K562 (cell line): ENCODE results near the gene OR11A1. TPM values are rescaled to one million over a fixed set of nuclear protein-coding genes. Genes with fewer than 3 reads are reported as not detected.

Experiments used
- C11orf30 ChIP-seq: fragments of 450-650 bp; IDR thresholded peaks from 2 replicates; pipeline ENCODE4 v1.6.1; 2016; ENCODE audit warnings: low read depth, mild to moderate bottlenecking
- HDAC3 ChIP-seq: fragments of 450-650 bp; IDR thresholded peaks from 2 replicates; pipeline ENCODE4 v1.6.1; 2018; ENCODE audit warnings: borderline replicate concordance, mild to moderate bottlenecking, moderate library complexity; ENCODE audit not compliant: partially characterized antibody
- HLTF ChIP-seq: fragments of 450-650 bp; IDR thresholded peaks from 2 replicates; pipeline ENCODE4 v1.6.1; 2016
- MXI1 ChIP-seq: IDR thresholded peaks from 2 replicates; pipeline ENCODE4 v1.6.1; 2011; ENCODE audit warnings: low read depth, mild to moderate bottlenecking, improper control_type of control experiment, low read length
- SRSF1 ChIP-seq: fragments of 200-400 bp; formaldehyde crosslinking; IDR thresholded peaks from 2 replicates; pipeline ENCODE4 v1.6.1; 2017; ENCODE audit warnings: mild to moderate bottlenecking, low read depth, low read length, moderate library complexity
- polyA plus RNA-seq, 8 experiments: library from polyadenylated mRNA; depleted of rRNA in 4 of 8; stranded (reverse) in 5 of 8; unstranded in 3 of 8; fragments of >200 nt; fragmentation: Nextera tagmentation in 2 of 8; fragmentation: Illumina TruSeq in 1 of 8; extraction: Ambion mirVana in 2 of 8; extraction: Trizol in 1 of 8; gene quantifications; 2 replicates each; pipeline versions ENCODE4 v1.2.1 to v1.2.3, GENCODE V29; 2011 to 2014; ENCODE audit warnings: inconsistent platforms in 1 of 8, missing spikeins in 1 of 8
- total RNA-seq, 7 experiments: library from RNA; depleted of rRNA in 6 of 7; stranded (reverse); fragments of >200 nt in 6 of 7; fragmentation: Illumina TruSeq in 2 of 7; extraction: Trizol in 2 of 7; gene quantifications; 2 replicates each; pipeline versions ENCODE4 v1.2.1 to v1.2.3, GENCODE V29; 2011 to 2021; ENCODE audit warnings: low replicate concordance in 1 of 7
- TF ChIP-seq, protein P1 (sequence below): fragments of 200-600 bp; sonication (generic); IDR thresholded peaks from one replicate; pipeline ENCODE4 v1.6.1; 2012; ENCODE audit warnings: mild to moderate bottlenecking, low read depth, low read length, inconsistent platforms
- TF ChIP-seq, protein P2 (sequence below): fragments of 450-650 bp; IDR thresholded peaks from 2 replicates; pipeline ENCODE4 v1.7.0; 2016; ENCODE audit warnings: borderline replicate concordance
- TF ChIP-seq, protein P3 (sequence below): fragments of 450-650 bp; formaldehyde crosslinking; IDR thresholded peaks from 2 replicates; pipeline ENCODE4 v1.4.0; 2022; ENCODE audit warnings: missing genetic modification characterization

The OR11A1 gene
- total and polyA plus RNA-seq, 9 of the 15 experiments (the other 6 are each of a cell fraction or from before 2014, with no cell fraction given), result not detected

DNA sequence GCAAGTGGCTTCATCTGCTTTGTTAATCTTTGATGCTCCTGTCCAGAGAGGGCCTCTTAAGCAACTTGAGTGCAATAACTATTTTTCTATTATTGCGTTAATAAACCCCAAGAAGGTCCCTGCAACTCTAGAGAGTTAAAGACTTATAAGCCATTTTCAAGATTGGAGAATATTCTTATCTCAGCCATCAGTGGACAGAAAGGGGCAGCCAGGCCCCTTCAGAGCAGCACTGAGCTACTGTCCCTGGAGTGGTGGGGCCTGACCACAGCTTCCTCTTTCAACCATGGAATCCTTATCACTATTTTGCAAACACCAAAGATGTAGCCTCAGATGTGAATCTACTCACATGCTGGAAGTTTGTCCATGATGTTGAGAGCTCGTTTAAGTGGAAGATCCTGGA, 33.7 kb upstream of the OR11A1 start (continued):
- TF ChIP-seq, protein P1, sequence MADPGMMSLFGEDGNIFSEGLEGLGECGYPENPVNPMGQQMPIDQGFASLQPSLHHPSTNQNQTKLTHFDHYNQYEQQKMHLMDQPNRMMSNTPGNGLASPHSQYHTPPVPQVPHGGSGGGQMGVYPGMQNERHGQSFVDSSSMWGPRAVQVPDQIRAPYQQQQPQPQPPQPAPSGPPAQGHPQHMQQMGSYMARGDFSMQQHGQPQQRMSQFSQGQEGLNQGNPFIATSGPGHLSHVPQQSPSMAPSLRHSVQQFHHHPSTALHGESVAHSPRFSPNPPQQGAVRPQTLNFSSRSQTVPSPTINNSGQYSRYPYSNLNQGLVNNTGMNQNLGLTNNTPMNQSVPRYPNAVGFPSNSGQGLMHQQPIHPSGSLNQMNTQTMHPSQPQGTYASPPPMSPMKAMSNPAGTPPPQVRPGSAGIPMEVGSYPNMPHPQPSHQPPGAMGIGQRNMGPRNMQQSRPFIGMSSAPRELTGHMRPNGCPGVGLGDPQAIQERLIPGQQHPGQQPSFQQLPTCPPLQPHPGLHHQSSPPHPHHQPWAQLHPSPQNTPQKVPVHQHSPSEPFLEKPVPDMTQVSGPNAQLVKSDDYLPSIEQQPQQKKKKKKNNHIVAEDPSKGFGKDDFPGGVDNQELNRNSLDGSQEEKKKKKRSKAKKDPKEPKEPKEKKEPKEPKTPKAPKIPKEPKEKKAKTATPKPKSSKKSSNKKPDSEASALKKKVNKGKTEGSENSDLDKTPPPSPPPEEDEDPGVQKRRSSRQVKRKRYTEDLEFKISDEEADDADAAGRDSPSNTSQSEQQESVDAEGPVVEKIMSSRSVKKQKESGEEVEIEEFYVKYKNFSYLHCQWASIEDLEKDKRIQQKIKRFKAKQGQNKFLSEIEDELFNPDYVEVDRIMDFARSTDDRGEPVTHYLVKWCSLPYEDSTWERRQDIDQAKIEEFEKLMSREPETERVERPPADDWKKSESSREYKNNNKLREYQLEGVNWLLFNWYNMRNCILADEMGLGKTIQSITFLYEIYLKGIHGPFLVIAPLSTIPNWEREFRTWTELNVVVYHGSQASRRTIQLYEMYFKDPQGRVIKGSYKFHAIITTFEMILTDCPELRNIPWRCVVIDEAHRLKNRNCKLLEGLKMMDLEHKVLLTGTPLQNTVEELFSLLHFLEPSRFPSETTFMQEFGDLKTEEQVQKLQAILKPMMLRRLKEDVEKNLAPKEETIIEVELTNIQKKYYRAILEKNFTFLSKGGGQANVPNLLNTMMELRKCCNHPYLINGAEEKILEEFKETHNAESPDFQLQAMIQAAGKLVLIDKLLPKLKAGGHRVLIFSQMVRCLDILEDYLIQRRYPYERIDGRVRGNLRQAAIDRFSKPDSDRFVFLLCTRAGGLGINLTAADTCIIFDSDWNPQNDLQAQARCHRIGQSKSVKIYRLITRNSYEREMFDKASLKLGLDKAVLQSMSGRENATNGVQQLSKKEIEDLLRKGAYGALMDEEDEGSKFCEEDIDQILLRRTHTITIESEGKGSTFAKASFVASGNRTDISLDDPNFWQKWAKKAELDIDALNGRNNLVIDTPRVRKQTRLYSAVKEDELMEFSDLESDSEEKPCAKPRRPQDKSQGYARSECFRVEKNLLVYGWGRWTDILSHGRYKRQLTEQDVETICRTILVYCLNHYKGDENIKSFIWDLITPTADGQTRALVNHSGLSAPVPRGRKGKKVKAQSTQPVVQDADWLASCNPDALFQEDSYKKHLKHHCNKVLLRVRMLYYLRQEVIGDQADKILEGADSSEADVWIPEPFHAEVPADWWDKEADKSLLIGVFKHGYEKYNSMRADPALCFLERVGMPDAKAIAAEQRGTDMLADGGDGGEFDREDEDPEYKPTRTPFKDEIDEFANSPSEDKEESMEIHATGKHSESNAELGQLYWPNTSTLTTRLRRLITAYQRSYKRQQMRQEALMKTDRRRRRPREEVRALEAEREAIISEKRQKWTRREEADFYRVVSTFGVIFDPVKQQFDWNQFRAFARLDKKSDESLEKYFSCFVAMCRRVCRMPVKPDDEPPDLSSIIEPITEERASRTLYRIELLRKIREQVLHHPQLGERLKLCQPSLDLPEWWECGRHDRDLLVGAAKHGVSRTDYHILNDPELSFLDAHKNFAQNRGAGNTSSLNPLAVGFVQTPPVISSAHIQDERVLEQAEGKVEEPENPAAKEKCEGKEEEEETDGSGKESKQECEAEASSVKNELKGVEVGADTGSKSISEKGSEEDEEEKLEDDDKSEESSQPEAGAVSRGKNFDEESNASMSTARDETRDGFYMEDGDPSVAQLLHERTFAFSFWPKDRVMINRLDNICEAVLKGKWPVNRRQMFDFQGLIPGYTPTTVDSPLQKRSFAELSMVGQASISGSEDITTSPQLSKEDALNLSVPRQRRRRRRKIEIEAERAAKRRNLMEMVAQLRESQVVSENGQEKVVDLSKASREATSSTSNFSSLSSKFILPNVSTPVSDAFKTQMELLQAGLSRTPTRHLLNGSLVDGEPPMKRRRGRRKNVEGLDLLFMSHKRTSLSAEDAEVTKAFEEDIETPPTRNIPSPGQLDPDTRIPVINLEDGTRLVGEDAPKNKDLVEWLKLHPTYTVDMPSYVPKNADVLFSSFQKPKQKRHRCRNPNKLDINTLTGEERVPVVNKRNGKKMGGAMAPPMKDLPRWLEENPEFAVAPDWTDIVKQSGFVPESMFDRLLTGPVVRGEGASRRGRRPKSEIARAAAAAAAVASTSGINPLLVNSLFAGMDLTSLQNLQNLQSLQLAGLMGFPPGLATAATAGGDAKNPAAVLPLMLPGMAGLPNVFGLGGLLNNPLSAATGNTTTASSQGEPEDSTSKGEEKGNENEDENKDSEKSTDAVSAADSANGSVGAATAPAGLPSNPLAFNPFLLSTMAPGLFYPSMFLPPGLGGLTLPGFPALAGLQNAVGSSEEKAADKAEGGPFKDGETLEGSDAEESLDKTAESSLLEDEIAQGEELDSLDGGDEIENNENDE, result no peak
- TF ChIP-seq C11orf30 (no peak), SRSF1 (no peak), MXI1 (no peak), HDAC3 (no peak), HLTF (no peak)
- TF ChIP-seq, protein P2, sequence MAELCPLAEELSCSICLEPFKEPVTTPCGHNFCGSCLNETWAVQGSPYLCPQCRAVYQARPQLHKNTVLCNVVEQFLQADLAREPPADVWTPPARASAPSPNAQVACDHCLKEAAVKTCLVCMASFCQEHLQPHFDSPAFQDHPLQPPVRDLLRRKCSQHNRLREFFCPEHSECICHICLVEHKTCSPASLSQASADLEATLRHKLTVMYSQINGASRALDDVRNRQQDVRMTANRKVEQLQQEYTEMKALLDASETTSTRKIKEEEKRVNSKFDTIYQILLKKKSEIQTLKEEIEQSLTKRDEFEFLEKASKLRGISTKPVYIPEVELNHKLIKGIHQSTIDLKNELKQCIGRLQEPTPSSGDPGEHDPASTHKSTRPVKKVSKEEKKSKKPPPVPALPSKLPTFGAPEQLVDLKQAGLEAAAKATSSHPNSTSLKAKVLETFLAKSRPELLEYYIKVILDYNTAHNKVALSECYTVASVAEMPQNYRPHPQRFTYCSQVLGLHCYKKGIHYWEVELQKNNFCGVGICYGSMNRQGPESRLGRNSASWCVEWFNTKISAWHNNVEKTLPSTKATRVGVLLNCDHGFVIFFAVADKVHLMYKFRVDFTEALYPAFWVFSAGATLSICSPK, result no peak
- TF ChIP-seq, protein P3, sequence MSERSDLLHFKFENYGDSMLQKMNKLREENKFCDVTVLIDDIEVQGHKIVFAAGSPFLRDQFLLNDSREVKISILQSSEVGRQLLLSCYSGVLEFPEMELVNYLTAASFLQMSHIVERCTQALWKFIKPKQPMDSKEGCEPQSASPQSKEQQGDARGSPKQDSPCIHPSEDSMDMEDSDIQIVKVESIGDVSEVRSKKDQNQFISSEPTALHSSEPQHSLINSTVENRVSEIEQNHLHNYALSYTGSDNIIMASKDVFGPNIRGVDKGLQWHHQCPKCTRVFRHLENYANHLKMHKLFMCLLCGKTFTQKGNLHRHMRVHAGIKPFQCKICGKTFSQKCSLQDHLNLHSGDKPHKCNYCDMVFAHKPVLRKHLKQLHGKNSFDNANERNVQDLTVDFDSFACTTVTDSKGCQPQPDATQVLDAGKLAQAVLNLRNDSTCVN (CRISPR knock-in tag), result no peak
